Activated CD8-positive, alpha-beta memory T cell treated with anti-CD3 and anti-CD28 coated beads for 36 hours (primary cell): ENCODE data around the gene PRKAG2. TPM values are rescaled to one million over a fixed set of nuclear protein-coding genes. Genes with fewer than 3 reads are reported as not detected.

Experiments used
- CTCF ChIA-PET: fragments of 350-600 bp; sonication (Branson Sonifier 250); formaldehyde crosslinking; loops from one replicate; lab custom pipeline; 2021; ENCODE audit warnings: antibody characterized with exemption; lab: Charles Lee
- POLR2A ChIA-PET: fragments of 350-600 bp; sonication (Branson Sonifier 250); formaldehyde crosslinking; loops from one replicate; lab custom pipeline; 2021; ENCODE audit warnings: antibody characterized with exemption; lab: Charles Lee
- total RNA-seq, 2 experiments: library from RNA; stranded (reverse); gene quantifications; one replicate each; pipeline ENCODE4 v1.2.3, GENCODE V29; 2021

PRKAG2 gene
- total RNA-seq, 2 experiments from 2014 or later = 23.6 to 24.8 TPM

DNA sequence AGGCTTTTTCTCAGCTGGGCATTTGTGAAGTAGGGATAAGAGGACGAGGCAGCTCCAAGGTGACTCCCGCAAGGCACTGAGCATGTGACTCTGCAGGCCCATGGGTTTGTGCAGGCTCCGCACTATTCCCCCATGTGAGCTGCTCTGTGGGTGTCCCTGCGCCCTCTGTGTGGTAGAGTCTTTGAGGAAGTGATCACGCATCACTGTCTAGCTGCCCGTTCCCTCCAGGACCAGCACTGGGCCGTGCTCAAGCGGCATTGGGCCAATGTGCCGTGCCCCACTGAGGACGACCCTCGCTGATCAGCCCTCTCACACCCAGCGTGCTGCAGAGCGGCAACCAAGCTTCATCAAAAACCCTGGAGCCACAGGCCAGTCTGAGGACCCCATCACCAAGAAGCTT lies 7.5 kb downstream of the PRKAG2 start:
- ChIA-PET CTCF (no interaction called here), POLR2A (no interaction called here)

- ChIA-PET POLR2A (no interaction called here), CTCF (interaction anchor here (0.6 kb wide), 1 partner anchor 638 kb away, joined by 4 read pairs; no protein-coding TSS in a partner anchor)
Measured at GRCh38 chr7:151869109-151869428, 7.8 kb downstream of the PRKAG2 start.

DNA sequence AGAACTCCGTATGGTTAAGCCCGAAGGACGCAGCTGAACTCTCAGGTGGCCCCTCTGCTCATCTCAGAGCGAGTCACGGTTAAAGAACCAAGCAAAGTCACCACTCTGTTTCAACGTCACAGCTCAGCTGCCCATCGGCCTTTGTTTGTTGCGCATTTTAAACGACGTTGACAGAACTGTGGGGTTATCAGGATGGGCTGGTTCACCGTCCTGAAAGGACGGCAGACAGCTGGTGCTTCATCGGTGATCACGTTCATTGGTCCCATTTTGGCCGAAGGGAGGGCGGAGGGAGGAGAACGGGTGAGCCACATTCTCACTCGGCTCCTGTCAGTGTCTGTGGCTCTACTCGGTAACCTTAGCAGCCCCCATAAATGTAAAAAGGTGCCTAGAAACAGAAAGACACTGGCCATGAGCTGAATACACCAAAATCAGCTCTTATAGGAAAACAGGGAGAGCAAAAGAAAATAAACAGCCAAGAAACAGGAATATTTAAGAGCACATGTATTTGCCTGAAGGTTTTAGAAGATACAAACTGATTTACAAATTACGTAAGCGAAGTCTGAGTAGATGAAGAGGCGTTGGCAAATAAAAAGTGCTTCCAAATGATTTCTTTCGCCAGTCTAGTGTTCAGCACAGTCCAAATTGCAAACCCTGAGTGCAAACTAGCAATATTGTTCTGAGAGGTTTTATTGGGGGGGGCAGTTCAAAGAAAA lies 8.4 kb downstream of the PRKAG2 start:
- CTCF ChIA-PET = interaction anchor here (0.6 kb wide), 1 partner anchor 639 kb away, joined by 4 read pairs; no protein-coding TSS in a partner anchor
- POLR2A ChIA-PET = interaction anchor here (0.9 kb wide), 1 partner anchor 29 kb away, joined by 3 read pairs; no protein-coding TSS in a partner anchor

DNA sequence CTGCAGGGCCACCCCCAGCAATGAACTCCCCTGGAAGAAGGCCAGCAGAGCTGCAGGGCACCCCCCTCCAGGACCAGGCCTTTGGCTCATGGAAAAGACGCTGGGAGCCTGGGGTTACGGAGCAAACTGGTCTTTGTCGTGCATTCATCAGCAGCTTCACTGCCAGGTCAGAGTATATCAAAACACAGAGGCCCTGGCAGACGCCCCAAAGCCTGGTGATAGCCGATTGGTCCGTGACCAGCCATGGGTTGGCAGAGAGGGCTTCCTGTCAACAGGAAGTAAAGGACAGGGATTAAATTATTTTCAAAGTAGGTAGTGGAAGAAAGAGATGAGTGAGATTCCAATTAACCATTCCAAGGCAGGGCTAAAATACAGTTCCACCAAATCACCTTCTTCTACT lies 9.0 kb downstream of the PRKAG2 start:
- ChIA-PET CTCF (no interaction called here), POLR2A (interaction anchor here (0.9 kb wide), 1 partner anchor 29 kb away, joined by 3 read pairs; no protein-coding TSS in a partner anchor)

DNA sequence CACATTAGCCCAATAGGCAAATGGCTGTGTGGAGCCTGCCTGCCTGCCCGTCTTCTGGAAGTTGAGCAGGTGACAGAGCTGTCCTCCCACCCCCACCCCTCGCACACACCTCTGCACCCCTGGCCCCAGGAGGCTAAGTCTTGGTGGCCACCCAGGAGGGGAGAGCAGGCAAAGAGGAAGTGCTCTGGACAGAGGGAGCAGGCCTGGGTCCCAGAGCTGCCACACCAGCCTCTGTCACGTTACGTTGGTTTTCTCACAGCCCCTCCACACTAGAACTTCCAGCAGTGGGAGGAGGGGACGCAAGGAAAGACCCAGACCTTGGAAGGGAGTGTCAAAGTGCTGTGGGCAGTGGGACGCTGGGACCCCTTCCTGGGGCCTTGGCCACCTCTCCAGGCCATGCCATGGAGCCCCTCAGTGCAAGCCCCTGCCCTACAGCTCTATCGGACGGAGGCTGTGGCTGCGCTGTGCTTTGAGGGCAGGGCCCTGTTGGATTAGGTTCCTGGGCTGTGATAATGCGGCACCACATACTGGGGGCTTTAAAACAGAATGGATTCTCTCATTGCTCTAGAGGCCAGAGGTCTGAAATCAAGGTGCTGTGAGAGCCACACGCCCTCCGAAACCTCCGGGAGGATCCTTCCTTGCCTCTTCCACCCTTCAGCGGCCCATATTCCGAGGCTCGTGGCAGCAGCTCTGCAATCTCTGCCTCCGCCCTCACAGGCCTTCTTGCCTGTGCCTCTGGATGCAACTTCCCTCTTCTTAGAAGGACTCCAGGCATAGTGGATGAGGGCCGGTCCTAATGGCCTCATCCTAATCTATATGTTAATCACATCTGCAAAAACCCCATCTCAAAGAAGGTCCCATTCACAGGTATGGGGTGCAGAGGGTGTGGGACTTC lies 9.9 kb downstream of the PRKAG2 start:
- CTCF ChIA-PET = no interaction called here
- POLR2A ChIA-PET = no interaction called here

GRCh38 chr7:151866028-151866427 lies 10.9 kb downstream of the PRKAG2 start:
- CTCF ChIA-PET = no interaction called here
- POLR2A ChIA-PET = no interaction called here

GRCh38 chr7:151865070-151865670 lies 11.7 kb downstream of the PRKAG2 start:
- CTCF ChIA-PET = no interaction called here
- POLR2A ChIA-PET = no interaction called here

DNA sequence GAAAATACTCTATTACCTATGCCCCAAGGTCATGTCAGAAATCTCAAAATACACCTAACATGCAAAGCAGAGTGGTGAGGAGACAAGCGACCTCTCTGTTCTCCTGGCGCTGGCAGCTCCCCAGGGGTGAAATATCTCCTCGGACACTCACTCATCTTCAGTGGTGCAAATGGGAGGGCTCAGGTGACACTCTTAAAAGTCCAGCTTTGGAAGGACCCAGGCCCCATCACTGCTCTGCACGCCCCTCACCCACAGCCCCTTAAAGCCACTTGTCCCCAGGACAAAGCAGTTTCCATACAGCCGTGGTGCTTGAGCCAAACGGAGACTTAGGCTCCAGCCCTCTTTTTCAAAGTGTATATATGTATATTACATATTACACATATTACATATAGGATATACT lies 12.4 kb downstream of the PRKAG2 start:
- ChIA-PET CTCF (no interaction called here), POLR2A (no interaction called here)

DNA sequence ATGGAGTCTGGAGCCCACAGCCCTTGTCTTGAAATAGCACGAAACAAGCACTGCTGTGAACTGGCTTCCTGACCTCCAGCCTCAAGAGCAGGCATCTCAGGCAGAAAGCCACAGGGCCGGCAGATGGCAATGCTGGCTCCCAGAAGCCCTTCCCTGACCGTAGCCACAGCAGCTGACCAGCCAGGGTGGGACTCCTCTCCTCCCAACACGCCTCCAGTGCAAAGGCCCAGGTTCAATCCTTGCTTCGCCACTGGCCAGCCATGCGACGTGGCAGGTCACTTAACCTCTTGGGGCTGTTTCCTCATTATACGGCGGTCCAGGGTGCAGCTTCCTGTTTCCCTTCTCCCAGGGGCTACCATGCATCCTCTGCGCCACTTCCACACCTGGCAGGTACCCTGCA lies 12.8 kb downstream of the PRKAG2 start:
- CTCF ChIA-PET = no interaction called here
- POLR2A ChIA-PET = no interaction called here

DNA sequence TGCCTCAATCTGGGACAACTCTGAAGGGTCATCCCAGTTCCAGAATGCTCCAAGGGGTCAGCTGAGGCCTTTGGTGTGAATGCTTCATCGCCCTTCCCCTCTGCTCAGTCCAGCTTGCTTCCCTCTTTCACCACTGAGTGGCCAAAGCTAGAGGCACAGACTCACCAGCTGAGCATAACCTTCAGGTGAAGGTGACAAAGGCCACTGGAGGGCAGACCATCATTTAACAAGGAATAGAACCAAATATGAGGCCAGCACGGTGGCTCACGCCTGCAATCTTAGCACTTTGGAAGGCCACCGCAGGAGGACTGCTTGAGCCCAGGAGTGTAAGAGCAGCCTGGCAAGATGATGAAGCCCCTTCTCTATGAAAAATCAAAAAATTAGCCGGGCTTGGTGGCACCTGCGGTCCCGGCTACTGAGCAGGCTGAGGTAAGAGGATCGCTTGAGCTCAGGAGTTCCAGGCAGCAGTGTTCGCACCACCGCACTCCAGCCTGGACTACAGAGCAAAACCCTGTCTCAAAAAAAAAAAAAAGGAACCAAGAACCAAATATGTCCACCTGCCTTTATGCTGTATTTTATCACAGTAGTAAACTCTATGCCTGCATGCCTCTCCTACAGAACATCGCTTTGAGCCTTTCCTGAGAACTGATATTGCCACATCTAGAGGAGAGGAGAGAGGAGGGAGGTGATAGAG lies 13.4 kb downstream of the PRKAG2 start:
- ChIA-PET POLR2A (no interaction called here), CTCF (no interaction called here)

DNA sequence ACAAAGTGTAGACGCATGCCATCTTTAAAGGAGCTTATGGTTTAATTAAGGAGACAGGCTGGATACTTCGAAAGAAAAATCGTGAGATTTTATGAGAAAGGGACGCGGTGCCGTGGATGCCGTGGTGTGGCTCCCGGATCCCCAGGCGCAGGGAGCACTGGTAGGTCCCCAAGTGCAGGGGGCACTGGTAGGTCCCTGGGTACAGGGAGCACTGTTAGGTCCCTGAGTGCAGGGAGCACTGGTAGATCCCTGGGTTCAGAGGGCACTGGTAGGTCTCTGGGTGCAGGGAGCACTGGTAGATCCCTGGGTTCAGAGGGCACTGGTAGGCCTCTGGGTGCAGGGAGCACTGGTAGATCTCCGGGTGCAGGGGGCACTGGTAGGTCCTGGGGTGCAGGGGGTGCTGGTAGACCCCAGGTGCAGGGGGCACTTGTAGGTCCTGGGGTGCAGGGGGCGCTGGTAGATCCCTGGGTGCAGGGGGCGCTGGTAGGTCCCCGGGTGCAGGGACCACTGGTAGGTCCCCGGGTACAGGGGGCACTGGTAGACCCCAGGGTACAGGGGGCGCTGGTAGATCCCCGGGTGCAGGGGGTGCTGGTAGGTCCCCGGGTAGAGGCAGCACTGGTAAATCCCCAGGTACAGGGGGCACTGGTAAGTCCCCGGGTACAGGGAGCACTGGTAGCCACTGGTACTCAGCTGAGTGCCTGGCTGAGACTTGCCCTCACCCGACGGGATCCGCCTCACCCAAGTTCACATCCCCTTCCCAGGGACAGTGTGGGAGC lies 14.1 kb downstream of the PRKAG2 start:
- ChIA-PET CTCF (no interaction called here), POLR2A (no interaction called here)

- POLR2A ChIA-PET = no interaction called here
- CTCF ChIA-PET = no interaction called here
Measured at GRCh38 chr7:151861881-151862280, 15.0 kb downstream of the PRKAG2 start.

DNA sequence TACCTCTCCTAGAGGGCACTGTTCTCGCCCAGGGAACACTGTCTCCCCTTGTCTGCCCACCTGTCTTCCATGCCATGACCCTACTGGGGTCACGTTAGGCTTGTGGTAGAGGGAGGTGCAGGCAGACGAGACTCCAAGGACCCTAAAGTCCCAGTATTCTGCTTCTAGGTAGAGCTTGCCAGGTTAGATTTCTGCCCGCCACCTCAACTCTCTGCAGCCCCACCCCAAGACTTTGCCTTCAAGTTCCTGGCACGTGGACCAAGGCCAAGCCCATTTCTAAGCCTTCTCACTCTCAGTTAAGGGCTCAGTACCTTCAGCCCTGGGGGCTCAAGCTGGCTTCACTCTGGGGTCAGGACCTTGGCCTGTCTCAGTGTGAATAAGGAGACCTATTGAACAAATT lies 16.1 kb downstream of the PRKAG2 start:
- POLR2A ChIA-PET = no interaction called here
- CTCF ChIA-PET = no interaction called here

DNA sequence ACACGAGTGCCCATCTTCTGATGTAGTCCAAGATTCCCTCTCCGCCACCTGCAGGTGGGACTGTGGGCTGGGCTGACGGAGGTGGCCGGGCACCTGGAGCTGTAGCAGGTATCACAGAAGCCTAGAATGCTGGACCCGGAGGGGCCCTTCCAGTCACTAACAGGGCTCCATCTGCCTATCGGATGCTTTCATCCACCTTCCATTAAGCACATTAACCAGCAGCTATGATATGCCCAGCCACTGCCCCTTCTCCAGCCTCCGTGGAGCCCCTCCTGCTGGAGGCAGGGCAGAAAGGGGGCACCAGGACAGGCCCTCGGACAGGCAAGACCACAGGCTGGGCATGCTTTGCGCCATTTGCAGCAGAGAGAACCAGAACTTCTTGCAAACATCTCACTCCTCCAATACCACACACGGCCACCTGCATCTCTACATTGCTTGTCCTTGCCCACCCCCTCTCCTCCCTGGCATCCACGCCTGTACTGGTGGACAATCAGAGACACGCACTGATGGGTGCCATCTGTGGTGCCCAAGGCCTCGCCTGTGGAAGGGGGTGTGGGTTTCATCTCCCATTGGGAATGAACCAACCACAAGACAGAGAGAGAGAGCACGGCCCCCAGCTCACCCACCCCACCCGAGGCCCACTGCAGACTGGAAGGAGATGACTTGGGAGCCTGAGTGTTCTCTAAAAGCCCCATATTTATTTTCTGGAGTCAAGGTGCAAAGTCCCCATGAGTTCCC lies 16.8 kb downstream of the PRKAG2 start:
- ChIA-PET POLR2A (no interaction called here), CTCF (no interaction called here)

GRCh38 chr7:151859111-151859947 lies 17.6 kb downstream of the PRKAG2 start:
- CTCF ChIA-PET = interaction anchor here (0.5 kb wide), 1 partner anchor 342 kb away, joined by 3 read pairs; no protein-coding TSS in a partner anchor
- POLR2A ChIA-PET = no interaction called here

- CTCF ChIA-PET = interaction anchor here (0.5 kb wide), 1 partner anchor 341 kb away, joined by 3 read pairs; no protein-coding TSS in a partner anchor
- POLR2A ChIA-PET = no interaction called here
Measured at GRCh38 chr7:151858456-151858855, 18.5 kb downstream of the PRKAG2 start.

DNA sequence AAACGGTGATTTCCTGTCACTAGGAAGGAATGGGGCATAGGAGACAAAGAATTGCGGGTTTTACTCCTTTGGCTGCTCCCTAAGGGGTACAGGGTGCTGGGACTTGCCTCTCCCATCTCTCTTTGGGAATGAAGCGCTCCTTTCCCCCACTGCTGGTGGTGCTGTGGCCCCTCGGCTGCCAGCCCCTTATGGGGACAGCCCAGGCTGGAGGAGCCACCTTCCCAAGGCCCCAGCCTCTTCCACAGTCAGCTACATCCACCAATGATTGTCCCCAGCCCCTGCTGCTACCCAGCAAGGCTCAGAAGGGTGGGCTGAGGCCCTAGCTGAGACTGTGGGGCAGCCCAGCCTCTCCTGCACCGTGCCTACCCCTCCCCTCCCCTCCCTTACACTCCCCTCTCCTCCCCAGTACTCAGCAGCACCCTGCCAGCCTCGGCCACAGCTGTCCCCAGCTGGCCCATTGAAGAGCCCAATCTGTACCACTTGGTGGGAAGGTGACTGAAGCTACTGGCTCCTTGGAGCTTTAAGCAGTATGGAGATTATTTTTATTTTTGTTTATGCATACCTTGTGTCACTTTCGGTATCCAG lies 19.0 kb downstream of the PRKAG2 start:
- CTCF ChIA-PET = no interaction called here
- POLR2A ChIA-PET = no interaction called here
